ENCODE data around the gene MBP.

MBP gene

DNA sequence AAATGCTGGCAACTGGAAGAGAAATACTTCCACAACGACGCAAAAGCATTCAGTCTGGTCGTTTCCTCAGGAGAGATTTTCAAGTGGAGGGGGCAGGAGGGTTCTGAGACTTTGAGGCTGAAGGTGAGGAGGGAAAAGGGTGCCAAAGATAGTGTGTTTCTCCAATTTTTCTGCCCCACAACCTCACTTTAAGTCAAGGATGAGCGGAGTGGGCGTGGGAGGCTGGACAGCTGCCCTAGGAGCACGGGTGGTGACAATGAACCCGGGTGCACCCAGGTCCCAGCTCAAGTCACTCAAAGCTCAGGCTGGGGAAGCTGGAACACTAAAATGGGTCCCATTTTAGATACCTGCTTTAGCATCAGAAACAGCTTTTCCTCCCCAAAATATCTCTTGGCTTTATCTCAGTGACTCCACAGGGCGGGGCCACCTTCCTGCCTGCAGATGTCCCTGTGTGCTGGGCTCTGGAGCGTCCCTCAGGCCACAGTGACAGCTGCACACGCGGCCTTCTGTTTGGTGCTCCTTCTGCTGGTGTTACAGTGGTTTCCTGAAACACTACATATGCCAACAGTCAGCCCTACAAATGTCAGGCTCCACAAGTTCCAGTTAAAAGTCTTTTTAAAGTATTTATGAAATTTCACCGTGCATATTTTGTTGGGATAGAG lies 1.4 kb upstream of the MBP start:
- no peak for DNase-seq (ENCODE audit: low spot score)

DNA sequence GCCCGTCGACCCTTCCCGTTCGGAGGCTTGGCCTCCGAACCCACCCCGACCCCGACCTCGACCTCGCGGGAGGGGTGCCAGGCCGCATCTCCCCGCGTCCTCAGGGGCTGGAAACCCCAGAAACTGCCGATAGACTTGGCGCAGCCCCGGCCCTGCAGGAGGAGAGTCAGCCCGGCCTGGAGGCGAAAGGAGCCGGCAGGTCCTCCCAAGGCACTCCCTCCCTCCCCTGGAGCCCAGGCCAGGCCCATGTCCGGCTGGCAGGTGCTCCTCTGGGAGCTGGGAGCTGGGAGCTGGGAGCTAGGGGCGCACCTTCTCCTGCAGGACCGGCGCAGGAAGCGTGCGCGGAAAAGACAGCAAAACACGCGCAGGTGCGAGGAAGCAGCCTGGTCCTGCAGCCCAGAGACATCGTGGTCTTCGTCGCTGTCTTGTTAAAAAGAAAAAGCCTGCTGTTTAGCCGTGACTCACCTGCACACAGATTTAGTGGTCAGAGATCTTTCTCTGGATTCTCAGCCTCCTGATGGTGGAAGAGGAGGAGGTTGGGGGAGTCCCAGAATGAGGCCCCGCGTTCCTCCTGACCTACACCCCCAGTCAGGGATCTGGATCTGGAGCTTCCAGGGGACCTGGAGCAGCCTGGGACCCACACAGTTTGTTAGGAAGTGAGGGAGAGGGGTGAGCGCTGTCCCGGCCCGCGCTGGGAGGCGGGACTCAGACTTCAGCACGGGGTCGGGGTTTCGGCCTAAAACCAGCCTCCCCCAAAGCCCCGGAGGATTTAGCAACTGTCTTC lies 660 bp upstream of the MBP start:
- DNase-seq (ENCODE audit: low spot score), result no peak

DNA sequence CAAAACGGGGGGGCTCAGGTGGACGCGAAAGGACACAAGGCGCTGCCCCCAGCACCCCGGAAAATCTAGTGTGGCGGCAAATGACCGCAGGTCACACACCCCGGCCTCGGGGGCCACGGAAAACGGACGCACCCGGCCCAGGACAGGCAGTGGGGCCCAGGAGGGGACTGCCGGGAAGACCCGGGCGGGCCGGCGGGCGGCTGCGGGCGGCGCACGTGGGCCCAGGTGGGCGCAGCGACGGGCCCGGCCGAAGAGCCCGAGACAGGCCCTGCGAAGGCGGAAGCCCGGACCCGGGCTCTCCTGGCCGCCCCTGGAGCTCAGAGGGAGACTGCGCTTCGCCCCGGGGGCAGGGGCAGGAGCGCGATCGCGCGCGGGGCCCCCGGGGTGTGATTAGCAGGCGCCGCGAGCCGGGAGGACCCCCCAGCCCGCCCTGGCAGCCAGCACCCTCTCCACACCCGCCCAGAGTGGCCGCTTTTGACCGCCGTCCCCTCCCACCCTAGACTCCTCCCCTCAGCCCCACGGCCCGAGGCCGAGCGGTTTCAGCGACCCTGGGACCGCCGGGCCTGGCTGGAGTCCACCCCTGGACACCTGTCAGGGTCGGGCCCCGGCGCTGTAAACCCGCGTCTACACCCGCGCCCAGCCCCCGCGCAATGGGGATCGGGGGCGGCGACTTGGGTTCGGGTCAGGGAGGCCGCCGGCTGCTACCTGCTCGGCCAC lies 773 bp downstream of the MBP start:
- peak; percentile 37 for DNase-seq (ENCODE audit: low spot score)

DNA sequence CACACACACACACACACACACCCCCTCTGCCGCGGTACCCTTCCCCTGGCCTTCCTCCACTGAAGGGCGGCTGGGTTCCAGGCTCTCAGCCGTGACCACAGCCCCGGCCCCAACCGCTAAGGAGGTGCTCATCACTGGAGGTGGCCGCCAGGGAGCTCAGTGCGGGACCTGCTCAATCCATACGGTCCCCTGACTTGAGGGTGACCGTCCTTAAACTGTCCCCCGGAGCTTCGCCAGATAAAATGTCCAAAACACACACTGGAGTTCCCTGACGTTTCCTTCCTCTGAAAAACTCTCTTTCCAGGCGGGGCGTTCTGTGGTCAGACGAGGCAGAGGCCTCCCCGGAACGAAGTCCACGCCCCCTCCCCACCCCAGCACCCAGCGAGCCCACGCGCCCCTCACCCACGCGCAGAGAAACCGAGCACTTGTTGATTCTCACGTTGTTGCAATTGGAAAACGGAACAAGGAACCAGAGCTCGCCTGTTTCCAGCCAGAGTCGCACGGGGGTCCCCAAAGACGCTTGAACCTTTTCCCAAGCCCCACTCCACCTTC lies 1.4 kb downstream of the MBP start:
- DNase-seq (ENCODE audit: low spot score), result peak; percentile 42

DNA sequence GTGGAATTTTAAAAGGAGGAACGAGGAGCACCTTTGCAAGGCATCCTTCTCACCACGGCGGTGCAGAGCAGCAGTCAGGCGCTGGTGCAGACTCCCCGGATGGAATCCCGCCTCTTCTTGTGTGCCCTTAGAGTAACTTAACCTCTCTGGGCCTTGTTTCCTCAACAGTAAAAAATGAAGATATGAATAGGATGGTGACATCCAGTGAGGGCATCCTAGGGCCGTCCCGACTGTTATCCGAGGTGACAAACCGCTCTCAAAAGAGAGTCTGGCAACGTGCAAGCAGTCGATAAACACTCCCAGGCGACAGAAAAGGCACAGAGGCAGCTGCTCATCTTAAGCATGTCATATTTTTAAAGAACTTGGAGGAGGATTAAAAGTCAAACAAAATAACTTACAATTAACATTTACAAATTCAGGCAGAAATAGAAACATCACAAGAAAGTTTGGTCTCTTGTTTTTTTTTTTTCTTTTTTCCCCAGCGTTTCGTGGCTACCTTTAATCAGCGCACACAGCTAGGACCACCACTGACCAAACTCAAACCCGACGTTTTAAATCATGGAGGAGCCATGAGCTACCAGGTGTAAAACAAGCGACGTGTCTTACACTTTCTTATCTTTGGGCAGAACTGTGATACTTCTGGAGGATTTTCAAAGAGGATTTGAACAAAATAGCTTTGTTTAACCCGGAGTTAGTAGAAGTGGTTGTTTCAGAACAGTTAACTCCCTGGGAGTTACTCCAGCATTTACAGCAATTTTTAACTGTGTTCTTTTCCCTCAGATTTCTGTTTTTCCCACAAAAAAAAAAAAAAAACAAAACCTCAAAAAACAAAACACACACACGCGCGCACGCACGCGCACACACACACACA lies 2.1 kb downstream of the MBP start:
- no peak for DNase-seq (ENCODE audit: low spot score)

DNA sequence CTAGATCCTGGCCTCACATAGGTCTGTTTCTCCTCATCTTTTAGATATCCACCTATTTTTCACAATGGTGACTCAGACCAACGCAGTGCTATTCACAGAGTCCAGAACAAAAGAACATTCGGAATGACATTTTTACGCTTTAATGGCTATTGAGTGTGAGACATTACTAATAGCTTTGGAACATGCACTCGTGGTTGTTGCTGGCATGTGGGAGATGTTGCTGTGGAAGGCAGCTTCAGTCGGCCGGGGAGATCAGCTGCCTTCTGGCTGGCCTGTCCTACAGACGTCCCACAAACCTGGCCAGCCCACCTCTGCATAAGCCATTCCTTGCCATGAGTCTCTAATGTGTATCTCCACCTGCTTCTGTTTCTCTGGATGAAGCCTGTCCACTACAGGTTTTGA lies 3.4 kb downstream of the MBP start:
- no peak for DNase-seq (ENCODE audit: low spot score)

DNA sequence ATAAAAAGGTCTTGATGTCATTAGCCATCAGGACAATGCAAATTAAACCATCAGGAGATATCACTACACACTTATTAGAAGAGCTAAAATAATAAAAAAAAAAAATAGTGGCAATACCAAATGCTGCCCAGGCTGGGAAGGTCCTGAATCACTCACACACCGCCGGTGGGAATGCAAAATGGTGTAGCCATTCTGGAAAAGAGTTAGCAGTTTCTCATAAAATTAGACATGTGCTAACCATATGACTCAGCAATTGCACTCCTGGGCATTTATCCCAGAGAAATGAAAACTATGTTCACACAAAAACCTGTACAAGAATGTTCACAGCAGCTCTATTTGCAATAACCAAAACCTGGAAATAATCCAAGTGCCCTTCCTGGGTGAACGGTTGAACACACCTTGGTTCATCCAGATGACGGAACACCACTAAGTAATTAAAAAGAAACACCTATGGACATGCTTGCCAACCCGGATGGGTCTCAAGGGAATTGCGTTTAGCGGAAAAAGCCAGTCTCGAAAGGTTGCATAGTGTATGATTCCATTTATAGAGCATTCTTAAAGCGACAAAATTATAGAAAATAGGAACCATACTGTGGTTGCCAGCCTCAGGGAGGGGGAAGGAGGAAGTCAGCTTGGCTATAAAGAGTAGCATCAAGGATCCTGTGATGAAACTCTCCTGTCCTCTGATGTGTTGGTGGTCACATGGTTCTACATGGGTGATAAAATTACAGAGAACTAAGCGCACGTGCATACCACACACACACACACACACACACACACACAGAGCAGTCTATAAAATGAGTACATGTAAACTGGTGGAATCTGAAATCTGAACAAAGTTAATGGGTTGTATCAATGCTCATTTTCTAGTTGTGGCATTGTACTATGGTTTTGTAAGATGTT lies 4.6 kb downstream of the MBP start:
- DNase-seq (ENCODE audit: low spot score), result peak; percentile 36

DNA sequence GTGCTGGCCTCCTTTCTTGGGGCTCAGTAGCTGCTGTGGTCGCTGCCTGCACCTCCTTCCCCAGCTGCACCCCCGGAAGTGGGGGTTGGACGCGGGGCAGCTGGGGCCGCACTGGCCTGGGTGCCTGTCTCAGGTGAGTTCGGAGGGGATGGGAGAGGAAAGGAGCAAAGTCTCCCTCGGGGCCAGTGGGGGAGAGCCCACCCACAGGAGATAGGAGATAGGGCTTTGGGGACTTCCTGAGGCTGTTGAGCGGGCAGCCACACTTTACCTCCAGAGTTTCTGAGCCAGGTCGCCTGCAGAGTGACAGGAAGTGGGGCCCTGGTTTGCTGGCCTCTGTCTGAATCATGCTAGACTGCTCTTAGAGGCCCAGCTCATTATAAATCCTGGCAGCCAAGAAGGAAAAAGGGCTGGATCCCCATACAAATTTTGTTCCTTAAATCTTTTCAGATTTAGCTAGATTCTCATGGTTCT lies 8.1 kb downstream of the MBP start:
- DNase-seq (ENCODE audit: low spot score), result no peak

DNA sequence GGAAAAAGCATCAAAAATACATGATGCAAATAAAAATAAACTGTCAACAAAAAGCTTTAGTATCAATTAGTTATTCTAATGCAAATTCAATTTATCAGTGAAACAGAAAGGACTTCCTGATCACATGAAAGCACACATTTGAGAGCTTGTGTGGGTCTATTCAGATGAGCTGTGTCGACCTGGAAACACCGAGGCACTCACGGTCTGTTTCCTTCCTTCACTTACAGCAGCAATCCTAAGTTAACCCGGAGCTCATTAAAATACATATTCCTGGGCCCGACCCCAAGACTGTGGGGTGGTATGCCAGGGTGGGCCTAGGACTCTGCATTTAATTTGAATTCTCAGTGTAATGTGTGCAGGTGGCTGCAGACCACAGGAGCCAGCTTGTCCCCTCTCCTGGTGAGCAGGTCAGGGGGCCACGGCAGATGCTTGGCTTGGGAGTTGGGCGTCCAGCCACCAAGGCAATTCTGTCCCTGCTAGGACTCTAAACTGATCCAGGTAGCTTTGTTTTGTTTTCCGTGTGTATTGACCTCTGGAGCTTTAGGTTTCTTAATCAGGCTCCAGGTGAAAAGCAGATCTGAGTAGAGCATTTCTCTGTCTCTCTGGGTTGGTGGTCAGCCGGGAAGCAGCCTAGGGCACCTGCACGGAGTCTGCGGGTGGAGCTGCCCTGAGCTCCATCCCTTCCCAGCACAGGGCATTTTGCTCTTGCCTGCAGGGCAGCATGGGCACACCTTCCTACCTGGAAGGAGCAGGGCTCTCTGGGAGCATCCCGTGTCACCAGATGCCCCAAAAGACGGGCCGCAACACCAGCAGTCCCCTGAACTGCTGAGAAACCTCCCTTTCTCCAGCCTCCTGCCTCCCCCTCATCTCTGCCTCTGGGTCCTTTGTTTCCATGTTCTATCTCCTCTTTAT lies 9.0 kb downstream of the MBP start:
- no peak for DNase-seq (ENCODE audit: low spot score)

DNA sequence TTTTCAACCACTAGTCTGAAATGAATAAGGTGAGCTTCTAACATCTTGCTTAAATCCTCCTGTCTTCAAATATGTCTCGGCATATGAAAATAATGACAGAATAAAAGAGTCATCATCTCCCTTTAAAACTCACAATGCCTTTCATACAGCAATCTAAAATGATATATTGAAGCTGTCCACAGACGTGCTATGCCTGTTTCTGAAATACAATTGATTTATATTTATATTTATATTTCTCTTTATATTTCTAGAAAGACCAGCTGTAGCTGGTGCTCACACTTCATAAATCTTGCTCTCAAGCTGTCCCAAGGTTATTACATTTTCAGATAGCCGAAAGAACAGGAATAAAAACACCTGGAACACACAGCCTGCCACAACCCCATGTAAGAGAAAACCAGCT lies 11.1 kb downstream of the MBP start:
- DNase-seq (ENCODE audit: low spot score), result no peak

DNA sequence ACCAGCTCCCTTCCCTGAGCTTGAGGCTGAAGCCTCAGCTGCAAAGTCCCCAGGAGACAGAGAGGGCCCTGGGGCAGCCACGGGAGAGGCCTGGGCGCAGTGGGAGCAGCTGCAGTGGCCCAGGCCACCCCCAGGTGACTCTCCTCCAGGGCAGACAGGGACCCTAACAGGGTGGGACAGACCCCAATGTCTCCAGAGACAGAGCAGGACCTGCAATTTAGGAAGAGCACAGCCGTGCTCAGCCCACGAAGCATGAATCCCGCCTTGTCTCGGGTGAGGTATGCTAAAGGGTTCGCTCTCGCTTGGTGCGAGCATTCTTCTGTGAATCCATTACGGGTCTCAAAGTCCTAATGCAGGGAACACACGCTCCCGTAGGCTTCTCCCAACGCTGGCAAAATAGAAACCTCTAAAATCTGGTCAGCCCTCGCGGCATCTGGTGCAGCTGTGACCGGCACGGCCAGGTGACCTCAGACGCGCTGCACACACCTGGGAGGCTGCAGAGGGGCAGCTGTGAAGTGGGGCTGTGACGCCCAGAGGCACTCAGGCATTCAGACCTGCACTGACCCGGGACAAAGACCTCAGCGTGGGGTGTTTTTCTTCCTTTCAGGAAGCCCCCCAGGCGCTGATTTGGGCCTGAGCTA lies 12.6 kb downstream of the MBP start:
- no peak for DNase-seq (ENCODE audit: low spot score)

DNA sequence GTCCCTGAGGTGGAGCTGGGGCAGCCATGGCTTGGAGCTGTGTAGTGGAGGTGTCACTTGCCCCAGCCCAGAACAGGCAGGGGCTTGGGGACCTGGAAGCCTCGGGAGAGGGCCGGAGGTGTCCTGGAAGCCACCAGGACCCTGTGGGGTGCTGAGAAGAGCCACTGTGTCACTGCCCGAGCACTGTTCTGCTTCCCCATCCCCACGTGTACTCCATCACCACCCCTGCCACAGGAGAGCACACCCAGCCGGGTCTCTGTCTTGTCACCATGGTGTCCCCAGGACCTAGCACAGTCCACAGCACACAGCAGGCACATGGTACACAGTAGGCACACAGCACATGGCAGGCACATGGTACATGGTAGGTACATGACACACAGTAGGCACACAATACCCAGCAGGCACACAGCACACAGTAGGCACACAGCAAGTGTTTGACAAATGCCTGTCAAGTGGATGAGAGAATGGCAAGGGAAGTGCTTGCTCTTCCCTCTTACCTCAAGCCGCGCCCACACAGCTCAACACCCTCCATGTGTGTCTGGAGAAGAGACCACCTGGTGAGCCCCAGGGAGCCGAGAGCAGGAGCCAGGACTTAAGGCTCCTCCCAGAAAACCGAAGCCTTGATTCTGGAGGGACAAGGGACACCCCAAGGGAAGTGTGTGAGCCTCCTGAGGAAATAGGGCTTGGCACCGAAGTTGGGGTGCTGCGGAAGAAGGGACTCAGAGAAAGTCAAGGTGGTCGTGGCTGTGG lies 13.3 kb downstream of the MBP start:
- DNase-seq (ENCODE audit: low spot score), result no peak

DNA sequence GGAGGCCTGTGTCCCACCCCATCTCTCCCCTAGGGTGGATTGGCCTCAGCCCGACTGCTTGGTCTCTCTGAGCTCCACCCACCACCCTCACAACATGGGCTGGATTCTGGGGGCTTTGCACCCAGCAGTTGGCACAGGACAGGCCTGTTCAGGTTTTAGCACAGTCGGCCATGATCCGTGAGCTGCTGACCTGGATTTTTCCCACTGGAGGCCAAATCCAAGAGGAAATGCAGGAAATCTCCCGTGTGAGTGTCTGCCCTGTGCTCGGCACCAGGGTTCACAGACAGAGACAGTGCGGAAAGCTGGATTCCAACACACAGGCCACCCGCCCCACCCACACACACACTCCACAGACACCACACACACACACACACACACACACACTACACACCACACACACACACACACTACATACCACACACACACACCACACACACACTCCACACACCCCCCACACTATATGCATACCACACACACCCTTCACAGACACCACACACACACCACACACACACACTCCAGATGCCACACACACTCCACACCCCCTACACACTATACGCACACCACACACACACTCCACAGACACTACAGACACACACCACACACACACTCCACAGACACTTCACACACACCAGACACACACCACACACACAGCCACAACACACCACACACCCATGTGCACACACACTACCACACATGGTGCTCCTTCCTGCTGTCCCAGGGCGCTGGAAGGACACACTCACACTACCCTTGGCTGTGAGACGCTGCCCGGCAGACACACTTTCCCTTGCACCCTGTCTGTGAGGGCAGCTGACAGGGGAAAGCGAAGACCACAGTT lies 14.1 kb downstream of the MBP start:
- no peak for DNase-seq (ENCODE audit: low spot score)

DNA sequence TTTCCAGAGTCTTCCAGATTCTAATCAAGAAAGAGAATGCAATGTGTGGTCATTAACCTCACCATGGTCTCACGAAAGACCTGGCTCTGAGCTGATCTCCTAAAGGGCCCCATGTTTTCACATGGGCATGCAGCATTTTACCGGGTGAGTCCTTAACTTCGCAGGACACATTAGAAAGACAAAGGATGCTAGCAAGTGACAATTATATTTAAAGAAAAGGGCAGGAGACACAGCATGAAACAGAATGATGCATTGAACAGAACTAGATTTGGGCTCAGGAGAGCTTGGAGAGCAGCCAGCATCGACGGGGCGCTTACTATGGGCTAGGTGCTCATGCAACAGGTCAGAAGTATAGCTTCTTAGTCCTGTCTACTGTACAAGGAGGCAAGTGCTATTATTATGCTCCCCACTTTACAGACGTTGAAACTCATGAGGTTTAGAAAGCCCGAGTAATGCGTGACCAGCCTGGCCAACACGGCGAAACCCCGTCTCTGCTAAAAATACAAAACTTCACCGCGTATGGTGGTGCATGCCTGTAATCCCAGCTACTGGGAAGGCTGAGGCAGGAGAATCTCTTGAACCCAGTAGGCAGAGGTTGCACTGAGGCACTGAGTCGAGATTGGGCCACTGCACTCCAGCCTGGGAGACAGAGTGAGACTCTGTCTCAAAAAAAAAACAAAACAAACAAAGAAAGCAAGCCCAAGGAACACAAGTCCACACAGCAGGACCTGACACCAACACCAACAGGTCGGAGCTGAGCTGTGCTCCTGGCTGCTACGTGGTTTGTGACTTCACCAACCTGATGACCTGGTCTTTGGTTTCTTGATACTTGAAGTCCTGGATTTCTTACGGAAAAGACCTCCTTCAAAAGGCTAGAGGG lies 16.1 kb downstream of the MBP start:
- no peak for DNase-seq (ENCODE audit: low spot score)

DNA sequence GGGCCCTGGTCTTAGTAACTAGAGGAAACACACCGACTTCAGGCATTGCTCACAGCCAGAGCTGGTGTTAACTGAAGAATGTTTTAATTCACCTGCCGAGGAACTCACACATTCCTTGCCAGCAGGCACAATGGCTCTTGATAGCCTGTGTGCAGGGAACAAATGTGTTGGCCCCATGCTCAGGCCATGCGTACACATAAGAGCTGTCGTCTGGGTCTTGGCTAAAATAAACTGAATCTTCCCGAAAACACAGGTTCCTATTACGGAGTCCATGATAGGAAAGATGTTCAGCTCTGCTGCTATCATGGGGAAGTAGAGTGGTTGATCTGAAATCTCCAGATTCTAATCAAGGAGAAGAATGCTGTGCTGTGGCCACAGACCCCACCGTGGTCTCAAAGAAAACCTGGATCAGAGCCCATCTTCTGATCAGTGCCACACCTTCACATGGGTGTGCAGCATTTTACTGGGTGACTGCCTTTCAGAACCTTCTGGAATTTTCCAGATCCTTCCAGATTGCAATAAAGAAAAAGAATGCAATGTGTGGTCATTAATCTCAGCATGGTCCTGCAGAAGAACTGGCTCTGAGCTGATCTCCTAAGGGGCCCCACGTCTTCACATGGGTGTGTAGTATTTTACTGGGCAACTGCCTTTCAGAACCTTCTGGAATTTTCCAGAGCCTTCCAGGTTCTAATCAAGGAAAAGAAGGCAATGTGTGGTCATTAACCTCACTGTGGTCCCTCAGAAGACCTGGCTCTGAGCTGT lies 17.2 kb downstream of the MBP start:
- DNase-seq (ENCODE audit: low spot score), result no peak

All from RKO (cell line).